HK-2 (cell line): ENCODE measurements around the gene TVP23C.
"Not testable (repeated sequence)": the region's sequence is repeated elsewhere in the genome, so short reads cannot be mapped to it uniquely, and the experiment has no call there.

Experiments
- DNase-seq: peaks from one replicate; pipeline ENCODE4 v3.0.0-alpha.2; 2018; ENCODE audit not compliant: unreplicated experiment

Gene TVP23C

GRCh38 chr17:15563375-15563857, at the start of gene TVP23C:
Gene TVP23C, minus strand, starts transcription at chr17:15563483. Its CDS starts 35 bp downstream, at chr17:15563448.
- DNase-seq = peak; percentile 85

- DNase-seq = not testable (repeated sequence)
Observed at GRCh38 chr17:15592960-15593359, 29.7 kb upstream of the TVP23C start.

- not testable (repeated sequence) for DNase-seq
Observed at GRCh38 chr17:15591986-15592385, 28.7 kb upstream of the TVP23C start.

GRCh38 chr17:15590844-15591243, 27.6 kb upstream of the TVP23C start:
- not testable (repeated sequence) for DNase-seq

- not testable (repeated sequence) for DNase-seq
Observed at GRCh38 chr17:15589544-15590536, 26.6 kb upstream of the TVP23C start.

- not testable (repeated sequence) for DNase-seq
Observed at GRCh38 chr17:15588017-15588416, 24.7 kb upstream of the TVP23C start.

- not testable (repeated sequence) for DNase-seq
Observed at GRCh38 chr17:15583313-15583712, 20.0 kb upstream of the TVP23C start.

GRCh38 chr17:15581462-15581861, 18.2 kb upstream of the TVP23C start:
- DNase-seq = not testable (repeated sequence)

- DNase-seq = not testable (repeated sequence)
Observed at GRCh38 chr17:15576848-15577247, 13.6 kb upstream of the TVP23C start.

GRCh38 chr17:15574660-15575059, 11.4 kb upstream of the TVP23C start:
- not testable (repeated sequence) for DNase-seq

GRCh38 chr17:15573870-15574269, 10.6 kb upstream of the TVP23C start:
- DNase-seq = not testable (repeated sequence)

GRCh38 chr17:15562613-15563374, 489 bp downstream of the TVP23C start:
- not testable (repeated sequence) for DNase-seq

GRCh38 chr17:15561439-15561838, 1.8 kb downstream of the TVP23C start:
- not testable (repeated sequence) for DNase-seq

GRCh38 chr17:15558403-15559105, 4.7 kb downstream of the TVP23C start:
- DNase-seq = not testable (repeated sequence)

GRCh38 chr17:15557334-15557832, 5.9 kb downstream of the TVP23C start:
- DNase-seq = not testable (repeated sequence)

GRCh38 chr17:15552932-15553331, 10.4 kb downstream of the TVP23C start:
- DNase-seq = not testable (repeated sequence)

GRCh38 chr17:15549552-15549951, 13.7 kb downstream of the TVP23C start:
- DNase-seq = not testable (repeated sequence)

- not testable (repeated sequence) for DNase-seq
Observed at GRCh38 chr17:15546604-15547003, 16.7 kb downstream of the TVP23C start.

GRCh38 chr17:15540371-15541219, 22.7 kb downstream of the TVP23C start:
- DNase-seq = not testable (repeated sequence)

- DNase-seq = not testable (repeated sequence)
Observed at GRCh38 chr17:15533122-15533521, 30.2 kb downstream of the TVP23C start.
